Measurements from ENCODE around the gene TMEM222. TPM values are rescaled to one million over a fixed set of nuclear protein-coding genes. Genes with fewer than 3 reads are reported as not detected.

TMEM222 gene
- total RNA-seq, 1 donor from 2014 or later: 26.8 TPM

- intact Hi-C loops (cut with DNase I): no loop called here
- DNase-seq (ENCODE audit: low spot score): no peak
These were observed 29.7 kb downstream of the TMEM222 start for GRCh38 chr1:27351541-27352107.

GRCh38 chr1:27353166-27353565 is 31.2 kb downstream of the TMEM222 start:
- no peak for DNase-seq (ENCODE audit: low spot score)
- intact Hi-C loops (cut with DNase I): no loop called here

GRCh38 chr1:27353629-27354028 is 31.7 kb downstream of the TMEM222 start:
- DNase-seq (ENCODE audit: low spot score): no peak
- intact Hi-C loops (cut with DNase I): no loop called here

GRCh38 chr1:27355683-27356082 is 33.7 kb downstream of the TMEM222 start:
- DNase-seq (ENCODE audit: low spot score): no peak
- intact Hi-C loops (cut with DNase I): loop anchor here (5.0 kb wide), 1 partner anchor 37 kb away; the partner anchor contains the start of gene GPR3

- DNase-seq (ENCODE audit: low spot score): no peak
- intact Hi-C loops (cut with DNase I): loop anchor here (5.0 kb wide), 1 partner anchor 36 kb away; the partner anchor contains the start of gene GPR3
These were observed 34.3 kb downstream of the TMEM222 start for GRCh38 chr1:27356277-27356618.

DNA sequence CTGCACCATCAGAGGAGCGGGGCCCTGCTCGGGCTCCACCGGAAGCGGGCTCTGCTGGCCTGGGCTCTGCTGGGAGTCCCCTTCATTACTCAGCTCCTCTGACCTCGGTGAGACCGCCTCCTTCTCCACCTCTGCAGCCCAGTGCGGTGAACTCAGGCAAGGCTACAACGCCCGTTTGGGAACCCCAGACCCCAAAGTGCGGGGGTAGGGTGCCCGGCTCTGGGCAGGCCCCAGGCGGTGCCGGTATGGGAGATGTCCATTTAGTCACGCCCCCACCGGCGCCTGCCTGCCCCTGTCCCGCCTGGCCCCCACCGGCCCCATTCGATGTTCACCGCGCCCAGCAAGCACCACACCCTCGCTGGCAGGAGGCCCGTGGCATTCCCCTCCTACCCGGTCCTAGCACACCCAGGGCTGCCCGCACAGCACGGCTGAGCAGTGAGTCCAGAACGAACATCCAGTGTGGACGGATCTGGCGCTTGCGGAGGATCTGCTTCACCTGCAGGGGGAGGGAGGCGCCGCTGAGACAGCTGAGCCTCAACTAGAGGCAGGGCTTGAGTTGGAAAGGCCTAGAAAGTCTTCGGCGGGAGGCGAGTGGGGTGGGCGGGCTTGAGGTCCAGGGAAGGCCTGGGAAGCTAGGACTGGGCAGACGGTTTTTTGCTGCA is 34.8 kb downstream of the TMEM222 start:
- intact Hi-C loops (cut with DNase I): loop anchor here (5.0 kb wide), 1 partner anchor 36 kb away; the partner anchor contains the start of gene GPR3

GRCh38 chr1:27357281-27358037 is 35.5 kb downstream of the TMEM222 start:
- intact Hi-C loops (cut with DNase I): loop anchor here (5.0 kb wide), 1 partner anchor 35 kb away; the partner anchor contains the start of gene GPR3
- peak; percentile 92 for DNase-seq (ENCODE audit: low spot score)

More for the DNA sequence above, 34.8 kb downstream of the TMEM222 start:
- DNase-seq (ENCODE audit: low spot score): no peak

DNA sequence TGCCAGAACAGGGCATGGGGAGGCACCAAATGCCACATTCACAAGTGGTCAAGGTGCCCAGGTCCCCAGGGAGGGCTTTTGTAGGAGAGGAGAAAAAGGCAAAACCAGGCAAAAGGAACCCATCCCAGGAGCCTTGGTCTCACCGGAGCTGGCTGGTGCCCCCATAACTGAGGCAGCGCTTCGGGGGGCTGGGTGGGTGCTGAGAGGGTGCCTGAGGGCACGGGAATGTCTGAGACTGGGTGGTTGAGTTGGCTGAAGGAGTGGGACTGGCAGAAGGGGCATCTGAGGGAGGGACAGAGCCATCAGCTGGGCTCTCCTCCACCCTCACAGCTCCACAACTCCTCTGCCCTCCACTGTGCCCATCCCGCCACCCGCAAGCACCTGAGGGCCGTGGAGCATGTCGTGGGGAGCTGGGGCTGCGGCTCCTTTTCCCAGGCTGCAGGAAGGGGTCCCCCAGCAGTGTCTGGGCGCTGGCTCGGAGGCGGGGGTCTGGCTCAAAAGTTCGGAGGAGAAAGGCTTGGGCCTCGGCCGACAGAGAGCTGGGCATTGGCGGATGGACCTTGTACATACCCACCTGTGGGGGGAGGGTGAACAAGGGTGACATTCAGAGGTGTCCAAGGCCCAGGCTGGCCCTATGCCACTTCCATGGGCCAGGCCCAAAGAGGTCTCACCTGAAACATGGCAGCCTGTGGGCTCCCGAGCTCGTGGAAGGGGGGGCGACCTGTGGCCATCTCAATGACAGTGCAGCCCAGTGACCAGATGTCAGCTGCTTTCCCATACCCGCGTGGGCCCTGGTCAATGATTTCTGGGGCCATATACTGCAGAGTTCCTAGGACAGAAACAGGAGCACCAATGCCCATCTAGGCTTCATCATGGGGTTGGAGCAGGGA is 36.3 kb downstream of the TMEM222 start:
- intact Hi-C loops (cut with DNase I): loop anchor here (5.0 kb wide), 1 partner anchor 34 kb away; the partner anchor contains the start of gene GPR3
- no peak for DNase-seq (ENCODE audit: low spot score)

DNA sequence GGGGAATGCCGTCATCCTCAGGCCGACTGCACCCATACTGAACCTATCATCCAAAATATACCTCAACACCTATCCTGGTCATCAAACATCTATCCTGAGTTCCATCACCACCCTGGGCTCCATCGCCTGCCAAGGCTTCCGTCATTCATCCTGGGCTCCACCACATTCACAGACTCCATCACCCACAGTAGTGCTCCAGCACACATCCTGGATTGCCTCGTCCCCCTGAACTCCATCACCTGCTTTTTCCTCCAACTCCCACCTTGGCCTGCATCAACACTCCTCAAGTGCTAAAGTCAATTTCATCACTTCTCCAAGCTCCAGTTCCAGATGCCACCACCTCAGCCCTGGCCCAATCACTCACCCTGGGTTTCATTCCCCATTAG is 37.0 kb downstream of the TMEM222 start:
- DNase-seq (ENCODE audit: low spot score): no peak
- intact Hi-C loops (cut with DNase I): loop anchor here (5.0 kb wide), 1 partner anchor 33 kb away; the partner anchor contains the start of gene GPR3

DNA sequence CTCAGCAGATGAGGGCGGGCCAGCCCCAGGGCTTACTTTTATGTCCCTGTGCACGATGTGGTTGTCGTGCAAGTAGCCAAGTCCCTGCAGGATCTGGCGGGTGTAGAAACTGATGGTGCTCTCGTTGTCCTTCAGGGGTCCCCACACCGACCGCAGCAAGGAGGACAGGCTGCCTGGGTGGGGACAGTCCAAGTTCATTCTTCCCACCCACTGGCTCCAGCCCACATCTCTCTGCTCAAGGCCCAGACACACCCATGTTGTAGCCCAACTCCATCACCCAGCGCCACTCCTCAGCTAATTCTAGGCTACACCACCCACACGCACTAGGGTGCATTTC is 37.8 kb downstream of the TMEM222 start:
- intact Hi-C loops (cut with DNase I): loop anchor here (5.0 kb wide), 1 partner anchor 33 kb away; the partner anchor contains the start of gene GPR3
- DNase-seq (ENCODE audit: low spot score): no peak

GRCh38 chr1:27360159-27361043 is 38.4 kb downstream of the TMEM222 start:
- intact Hi-C loops (cut with DNase I): no loop called here
- no peak for DNase-seq (ENCODE audit: low spot score)

DNA sequence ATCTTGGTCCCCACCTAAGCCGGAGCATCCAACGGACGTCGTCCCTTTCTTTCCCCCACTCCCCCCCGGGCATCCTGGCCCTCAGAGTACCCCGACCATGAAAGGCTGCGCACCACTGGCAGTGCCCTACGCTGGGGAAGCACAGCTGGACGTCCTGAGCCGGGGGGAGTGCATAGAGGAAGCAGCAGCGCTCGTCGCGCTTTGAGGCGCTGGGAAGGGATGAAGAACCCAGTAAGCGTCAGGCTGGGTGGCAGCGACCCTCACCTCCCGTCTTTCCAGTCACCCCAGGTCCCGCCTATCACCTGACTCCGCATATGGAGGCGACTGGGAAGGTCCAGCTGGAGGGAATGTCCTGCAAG is 39.1 kb downstream of the TMEM222 start:
- intact Hi-C loops (cut with DNase I): no loop called here
- no peak for DNase-seq (ENCODE audit: low spot score)

DNA sequence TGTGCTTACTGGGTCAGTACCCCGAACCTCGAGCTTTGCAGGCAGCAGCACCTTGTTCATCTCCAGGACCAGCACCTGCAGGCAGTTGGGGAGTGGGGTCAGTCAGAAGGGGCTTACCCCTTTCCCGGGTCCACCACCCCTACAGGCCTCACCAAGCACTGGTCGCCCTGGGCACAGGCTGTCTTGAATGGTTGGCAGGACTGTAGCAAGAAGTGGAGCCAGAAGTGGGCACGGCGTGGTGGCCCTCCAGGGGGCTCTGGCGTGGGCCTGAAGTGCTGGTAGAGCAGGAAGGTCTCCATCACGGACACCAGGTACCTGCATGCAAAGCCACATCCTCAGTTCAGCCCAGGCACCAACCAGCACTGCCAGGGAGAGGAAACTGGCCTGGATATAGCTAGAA is 39.6 kb downstream of the TMEM222 start:
- intact Hi-C loops (cut with DNase I): no loop called here
- no peak for DNase-seq (ENCODE audit: low spot score)

GRCh38 chr1:27363766-27364695 is 42.1 kb downstream of the TMEM222 start:
- no peak for DNase-seq (ENCODE audit: low spot score)
- intact Hi-C loops (cut with DNase I): no loop called here

GRCh38 chr1:27364696-27365371 is 42.9 kb downstream of the TMEM222 start:
- intact Hi-C loops (cut with DNase I): loop anchor here (5.0 kb wide), 1 partner anchor 43 kb away; the partner anchor contains the start of gene TMEM222
- DNase-seq (ENCODE audit: low spot score): no peak

GRCh38 chr1:27365372-27366112 is 43.6 kb downstream of the TMEM222 start:
- peak; percentile 97 for DNase-seq (ENCODE audit: low spot score)
- intact Hi-C loops (cut with DNase I): loop anchor here (2.0 to 5.0 kb wide), 2 partner anchors 27 to 43 kb away; partner anchors contain the start of genes GPR3 and TMEM222
